Dermis blood vessel endothelial cell (primary cell): ENCODE measurements around the gene ZNF385D. TPM values are rescaled to one million over a fixed set of nuclear protein-coding genes. Genes with fewer than 3 reads are reported as not detected.

Experiments used
- DNase-seq: peaks from one replicate; pipeline ENCODE4 v3.0.0; 2010
- total RNA-seq: library from RNA; depleted of rRNA; stranded (reverse); fragments of >200 nt; gene quantifications from 2 replicates; pipeline ENCODE4 v1.2.3, GENCODE V29; 2014

ZNF385D gene
- total RNA-seq, 1 donor from 2014 or later: 4.4 TPM

DNA sequence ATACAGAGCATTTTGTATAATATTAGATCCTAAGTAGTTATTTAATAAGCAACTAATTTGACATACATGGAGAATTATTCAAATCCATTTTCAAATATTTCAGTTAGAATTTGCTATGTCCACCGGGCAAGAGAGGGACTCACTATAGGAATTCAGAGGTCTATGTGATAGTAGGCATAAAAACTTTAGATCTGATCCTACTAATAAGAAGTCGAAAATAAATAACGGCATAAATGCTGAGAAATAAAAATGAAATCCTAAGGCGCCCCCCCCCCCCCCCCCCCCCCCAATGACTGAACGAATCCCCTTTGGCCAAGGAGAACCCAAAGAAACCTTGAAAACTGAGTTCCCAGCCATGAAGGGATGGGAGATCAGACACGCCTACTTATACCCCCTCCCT is 80.6 kb downstream of the ZNF385D start:
- DNase-seq: no peak

DNA sequence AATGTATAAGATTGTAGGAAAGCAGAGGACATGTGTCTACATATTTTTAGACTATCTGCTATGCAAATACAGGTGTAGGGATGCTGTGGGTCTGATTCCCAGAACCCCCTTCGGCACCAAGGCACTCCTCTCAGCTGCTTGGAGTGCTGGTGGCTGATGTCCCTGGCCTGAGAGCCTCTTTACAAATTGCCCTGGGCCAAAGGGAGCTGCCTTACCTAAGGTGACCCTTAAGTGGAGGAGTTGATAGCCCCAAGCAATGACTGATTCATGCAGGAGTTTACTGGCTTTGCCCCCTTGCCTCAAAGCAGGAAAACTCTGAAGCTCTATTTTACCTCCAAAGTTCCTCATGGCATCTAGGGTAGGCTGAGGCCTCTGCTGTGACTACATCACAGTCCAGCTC is 83.0 kb downstream of the ZNF385D start:
- DNase-seq: no peak

DNA sequence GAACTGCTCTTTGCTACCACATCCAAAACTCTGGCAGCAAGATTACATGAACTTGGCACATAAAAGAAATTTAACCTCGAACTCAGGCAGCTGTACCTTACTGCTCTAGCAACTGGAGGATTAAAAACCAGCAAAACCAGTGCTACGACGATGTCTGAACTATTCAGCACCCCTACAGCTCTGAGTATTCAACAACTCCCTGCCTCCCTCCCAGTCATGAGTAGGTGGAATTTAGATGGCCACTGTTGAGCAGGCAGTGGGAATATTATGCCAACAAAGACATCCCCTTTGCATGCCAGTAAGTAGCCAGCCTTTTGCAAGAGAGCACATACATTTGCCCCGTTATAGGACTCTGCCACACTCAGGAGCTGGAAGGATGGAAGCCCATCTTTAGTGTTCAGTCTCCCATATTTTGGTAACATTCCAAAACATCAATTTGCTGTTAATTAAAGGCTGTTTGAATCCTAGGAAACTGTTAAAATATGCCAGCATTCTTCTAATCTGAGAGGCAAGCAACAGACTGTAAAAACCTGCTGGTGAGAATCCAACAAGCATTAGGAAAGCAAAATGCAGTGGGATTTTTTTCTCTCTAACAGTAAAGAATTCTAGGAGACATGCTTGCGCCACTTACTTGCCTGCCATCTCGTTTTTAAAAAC is 85.4 kb downstream of the ZNF385D start:
- DNase-seq: no peak

DNA sequence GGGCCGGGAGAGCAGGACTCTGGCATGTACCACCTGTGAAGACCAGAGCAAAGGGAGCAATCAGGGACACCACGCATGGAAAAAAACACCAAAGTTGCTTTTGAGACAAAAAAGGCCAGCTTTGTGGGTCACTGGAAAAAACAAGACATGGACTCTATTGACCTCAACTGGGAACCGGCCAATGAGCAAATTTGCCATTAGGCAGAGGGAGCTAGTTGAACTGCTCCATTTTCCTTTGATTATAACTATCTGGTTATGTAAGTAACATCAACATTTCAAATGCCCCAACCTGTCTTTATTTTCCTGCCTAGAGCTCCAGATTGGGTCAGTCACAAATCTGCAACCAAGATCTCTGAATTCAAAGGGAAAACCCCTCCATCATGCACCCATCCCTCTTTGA is 86.0 kb downstream of the ZNF385D start:
- no peak for DNase-seq

DNA sequence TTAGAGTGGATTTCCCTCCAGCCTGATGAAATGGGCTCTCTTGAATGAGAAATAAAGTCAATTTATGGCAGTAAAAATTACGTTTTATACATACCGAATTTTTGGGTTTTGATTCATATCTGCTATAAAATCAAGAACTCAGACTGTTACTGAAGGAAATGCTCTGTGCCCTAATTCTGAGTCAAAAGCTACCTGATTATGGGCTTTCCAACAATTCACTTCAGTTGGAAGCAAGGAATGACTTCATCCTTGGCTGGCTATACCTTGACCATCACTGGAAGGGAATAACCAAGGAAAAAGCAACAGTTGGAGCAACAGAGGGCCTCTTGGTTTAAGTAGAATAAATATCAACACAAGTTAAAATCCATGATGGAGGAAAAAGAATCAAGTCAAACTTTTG is 88.6 kb downstream of the ZNF385D start:
- DNase-seq: no peak

DNA sequence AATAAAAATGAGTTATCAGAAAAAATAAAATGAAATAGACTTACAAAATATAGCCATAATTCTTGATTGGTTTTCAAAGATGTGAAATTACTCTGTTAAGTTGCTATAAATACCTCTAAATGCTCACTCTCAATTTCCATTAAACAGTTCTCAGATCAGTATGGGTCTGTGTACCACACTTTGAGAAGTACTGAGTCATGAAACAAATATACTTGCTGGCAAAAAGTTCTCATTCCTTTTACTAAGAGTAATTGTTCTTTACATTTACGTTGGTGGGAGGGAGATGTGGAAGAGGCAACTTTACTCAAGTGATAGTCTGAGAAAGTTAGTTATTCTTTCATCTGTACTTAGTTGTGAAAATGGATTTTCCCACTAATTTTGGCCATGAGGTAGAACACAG is 96.3 kb downstream of the ZNF385D start:
- no peak for DNase-seq

DNA sequence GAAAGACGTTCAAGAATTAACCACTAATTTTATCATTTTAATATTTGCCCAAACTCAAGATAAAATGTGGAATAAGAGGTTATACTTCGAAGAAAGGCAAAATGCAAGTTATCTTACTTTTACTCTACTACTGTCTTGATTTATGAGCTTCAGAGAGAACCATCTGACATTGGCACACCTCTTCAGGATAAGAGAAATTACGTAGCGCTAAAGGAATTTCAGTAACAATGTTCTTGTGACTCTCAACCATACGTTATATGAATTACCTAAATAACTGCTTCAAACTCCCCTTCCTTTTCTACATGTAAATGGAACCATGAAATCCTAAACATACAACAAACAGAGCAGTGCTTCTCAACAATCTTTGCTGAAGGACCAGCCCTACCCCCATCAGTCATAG is 96.8 kb downstream of the ZNF385D start:
- DNase-seq: no peak

DNA sequence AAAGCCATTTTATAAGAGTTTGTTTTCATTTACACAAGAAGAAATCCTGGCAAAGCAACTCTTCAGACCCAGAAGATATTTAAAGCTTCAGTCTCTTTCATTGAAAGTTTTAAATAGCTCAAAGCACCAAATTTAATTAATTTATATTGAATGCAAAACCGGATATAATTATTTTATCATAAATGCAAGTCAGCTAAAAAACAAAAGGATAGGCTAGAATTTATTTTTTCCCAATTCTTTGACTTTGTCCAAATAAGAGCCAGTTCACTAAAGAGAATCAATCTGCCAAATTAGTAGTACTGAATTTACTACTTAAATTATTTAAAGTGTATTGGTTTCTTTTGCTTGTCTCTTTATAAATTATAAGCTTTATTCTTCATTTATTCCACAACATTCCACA is 101.5 kb downstream of the ZNF385D start:
- no peak for DNase-seq

DNA sequence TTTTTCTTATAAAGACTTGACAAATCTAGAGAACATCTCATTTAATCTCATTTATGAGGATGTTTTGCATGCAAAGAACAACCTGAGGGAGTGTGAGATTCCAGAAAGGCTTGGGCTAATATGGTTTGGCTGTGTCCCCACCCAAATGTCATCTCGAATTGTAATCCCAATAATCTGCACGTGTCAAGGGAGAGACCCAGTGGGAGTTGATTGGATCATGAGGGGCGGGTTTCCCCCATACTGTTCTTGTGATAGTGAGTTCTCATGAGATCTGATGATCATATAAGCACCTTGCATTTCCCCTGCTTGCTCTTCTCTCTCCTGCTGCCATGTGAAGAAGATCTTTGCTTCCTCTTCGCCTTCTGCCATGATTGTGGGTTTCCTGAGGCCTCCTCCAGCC is 103.0 kb downstream of the ZNF385D start:
- DNase-seq: no peak

DNA sequence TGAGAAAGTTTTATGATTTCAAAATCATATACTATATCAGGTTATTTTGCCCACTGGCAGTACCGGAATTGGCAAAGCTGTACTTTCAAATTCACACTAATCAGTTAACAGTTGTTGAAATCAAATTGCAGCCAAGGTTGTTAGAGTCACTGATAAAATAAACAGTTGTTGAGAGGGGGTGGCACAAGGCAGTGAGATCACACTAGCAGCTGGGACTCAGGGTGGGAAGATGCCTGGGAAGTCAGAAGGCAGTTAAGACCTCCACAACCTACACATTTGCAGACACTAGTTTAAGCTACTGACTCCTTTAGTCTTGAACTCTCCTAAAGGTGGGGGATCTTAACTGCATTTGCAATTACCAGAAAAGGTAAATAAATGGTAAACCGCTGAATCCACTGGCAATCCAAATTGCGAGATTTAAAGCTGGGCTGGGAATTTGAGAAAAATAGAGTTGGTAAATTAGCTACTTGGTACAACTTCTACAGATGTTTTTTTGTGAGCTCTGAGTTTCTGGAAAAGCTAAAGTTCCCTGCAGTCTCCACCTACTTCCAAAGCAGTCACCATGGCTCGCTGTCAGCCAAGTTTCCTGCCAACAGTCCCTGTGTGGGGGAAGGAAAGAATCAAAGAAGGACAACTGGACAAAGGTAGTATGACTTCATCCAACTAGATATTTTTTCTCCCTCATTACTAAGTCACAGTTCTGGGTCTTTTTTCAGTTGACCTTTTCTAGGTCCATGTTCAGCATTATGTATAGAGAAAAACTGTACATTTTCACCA is 105.7 kb downstream of the ZNF385D start:
- DNase-seq: peak; percentile 20

DNA sequence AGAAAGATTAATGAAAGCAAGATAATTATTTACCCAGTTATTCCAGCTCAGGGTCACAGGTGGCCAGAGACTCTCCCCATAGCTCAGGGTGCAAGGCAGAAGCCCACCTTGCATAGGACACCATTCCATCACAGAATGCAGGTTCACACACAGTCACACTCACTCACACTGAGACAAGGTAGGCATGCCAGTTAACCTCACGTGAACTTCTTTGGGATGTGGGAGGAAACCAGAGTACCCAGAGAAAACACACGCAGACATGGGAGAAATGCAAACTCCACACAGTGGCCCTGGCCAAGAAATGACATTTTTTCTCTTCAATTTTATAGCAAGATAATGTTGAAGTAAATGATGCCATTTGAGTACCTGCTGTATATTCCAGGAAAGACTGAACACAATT is 106.7 kb downstream of the ZNF385D start:
- DNase-seq: no peak

DNA sequence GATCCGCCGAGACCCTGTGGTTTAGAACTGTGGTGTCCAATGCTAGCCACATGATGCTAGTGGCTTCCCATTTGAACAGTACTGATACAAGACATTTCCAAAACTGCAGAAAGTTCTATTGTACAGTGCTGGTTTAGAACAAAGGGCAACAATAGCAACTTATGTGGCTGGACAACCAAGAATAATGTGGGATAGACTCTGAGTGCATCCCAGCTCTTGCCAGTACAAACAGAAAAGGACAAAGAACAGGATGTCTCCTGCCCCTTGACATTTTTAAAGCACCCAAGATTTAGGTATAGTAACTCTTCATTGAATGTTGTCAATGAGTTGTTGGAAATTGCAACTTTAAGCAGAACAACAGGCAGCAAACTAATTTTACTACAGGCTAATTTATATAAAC is 107.3 kb downstream of the ZNF385D start:
- DNase-seq: no peak

DNA sequence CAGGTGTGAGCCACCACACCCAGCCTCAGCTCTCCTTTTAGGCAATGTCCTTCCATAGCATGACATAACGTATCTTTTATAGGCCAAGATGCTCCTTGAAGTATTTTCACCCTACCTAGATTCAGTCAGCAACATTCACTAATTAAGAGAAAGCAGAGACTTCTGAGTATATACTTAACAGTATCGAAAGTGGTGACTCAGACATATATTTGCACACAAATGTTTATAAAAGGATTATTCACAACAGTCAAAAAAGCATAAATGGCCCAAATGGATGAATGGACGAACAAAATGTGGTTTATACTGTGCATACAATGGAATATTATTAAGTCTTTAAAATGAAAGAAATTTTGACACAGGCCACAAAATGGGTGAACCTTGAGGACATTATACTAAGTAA is 108.6 kb downstream of the ZNF385D start:
- no peak for DNase-seq

DNA sequence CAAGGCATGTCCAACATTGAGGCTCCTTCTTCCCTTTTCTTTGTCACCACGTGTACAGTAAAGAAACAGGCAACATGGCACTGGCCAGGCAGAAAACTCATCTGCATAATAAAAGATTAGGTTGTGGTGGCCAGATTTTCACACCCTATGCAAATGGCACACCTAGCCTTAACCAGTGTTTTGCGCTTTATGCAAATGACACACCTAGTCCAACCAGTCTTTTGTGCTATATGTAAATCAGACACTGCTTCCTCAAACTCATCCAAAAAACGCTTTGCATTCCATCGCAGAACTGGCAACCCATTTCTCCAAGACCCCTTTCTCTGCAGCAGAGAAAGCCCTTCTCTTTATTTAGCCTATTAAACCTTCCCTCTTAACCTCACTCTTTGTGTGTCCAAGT is 109.1 kb downstream of the ZNF385D start:
- DNase-seq: no peak

DNA sequence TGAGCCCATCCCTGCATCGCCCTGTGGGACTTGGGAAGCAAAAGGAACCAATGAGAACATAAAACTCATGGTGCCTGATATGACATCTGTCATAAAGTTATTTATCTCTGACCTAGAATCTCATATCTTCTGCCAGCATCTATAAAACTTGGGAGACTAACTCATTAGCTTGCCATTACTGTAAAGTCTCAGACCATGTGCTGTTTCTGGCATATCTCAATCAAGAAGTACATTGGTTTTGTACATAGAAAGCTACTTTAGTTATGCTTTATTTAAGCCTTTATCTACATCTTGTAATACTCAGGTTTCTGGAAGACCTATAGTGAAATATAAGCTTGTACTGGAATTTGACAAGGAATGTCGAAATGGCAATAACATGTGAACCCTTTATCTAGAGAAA is 112.5 kb downstream of the ZNF385D start:
- no peak for DNase-seq

DNA sequence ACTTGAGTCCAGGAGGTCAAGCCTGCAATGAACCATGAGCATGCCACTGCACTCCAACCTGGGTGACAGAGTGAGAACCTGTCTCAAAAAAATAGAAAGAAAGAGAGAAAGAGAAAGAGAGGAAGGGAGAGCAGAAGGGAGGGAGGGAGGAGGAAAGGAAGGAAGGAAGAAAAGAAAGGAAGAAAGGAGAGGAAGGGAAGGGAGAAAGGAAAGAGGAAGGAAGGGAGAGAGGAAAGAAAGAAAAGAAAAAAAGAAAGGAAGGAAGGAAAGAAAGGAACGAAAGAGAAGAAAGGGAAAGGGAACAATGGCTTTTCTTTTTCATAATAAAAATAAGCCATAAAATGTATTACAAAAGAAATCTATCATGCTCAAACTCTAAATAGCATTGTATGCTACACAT is 116.9 kb downstream of the ZNF385D start:
- no peak for DNase-seq

DNA sequence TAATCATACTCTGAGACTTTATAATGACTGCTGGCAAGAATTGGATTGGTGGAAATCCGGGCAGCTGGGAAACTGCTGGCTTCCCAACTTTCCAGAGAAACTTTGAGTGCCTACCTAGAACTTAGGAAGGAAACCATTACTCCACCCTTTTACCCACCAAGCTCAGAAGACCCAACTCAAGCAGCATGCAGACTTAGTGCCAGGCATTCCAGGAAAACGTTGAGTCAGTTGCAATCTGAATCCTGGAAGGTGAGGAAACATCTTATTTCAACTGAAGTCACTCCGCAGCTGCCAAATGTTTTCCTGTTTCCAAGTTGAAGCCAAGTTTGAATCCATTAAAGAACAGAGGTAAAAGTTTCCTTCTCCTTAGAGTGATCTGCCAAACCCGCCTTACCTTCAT is 126.5 kb downstream of the ZNF385D start:
- peak; percentile 50 for DNase-seq

DNA sequence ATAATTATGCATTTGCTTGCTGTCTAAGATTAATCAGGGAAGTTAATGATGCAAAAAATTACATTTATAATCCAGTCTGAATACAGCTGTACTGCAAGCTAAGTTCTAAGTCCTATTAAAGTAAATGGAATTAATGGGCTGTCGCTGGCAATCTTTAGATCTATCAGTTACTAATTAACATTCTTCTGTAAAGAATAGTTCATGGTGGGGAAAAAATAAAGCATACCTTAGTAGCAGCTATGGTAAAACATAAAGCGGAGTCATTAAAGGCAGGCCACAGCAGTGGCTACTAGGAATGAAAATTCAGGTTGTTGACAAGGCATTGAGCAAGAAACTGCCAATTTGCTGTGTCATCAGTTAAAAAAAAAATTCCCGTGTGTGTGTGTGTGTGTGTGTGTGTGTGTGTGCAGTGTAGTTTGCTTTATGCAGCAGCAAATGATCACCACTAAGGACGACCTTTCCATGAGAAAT is 129.8 kb downstream of the ZNF385D start:
- no peak for DNase-seq

DNA sequence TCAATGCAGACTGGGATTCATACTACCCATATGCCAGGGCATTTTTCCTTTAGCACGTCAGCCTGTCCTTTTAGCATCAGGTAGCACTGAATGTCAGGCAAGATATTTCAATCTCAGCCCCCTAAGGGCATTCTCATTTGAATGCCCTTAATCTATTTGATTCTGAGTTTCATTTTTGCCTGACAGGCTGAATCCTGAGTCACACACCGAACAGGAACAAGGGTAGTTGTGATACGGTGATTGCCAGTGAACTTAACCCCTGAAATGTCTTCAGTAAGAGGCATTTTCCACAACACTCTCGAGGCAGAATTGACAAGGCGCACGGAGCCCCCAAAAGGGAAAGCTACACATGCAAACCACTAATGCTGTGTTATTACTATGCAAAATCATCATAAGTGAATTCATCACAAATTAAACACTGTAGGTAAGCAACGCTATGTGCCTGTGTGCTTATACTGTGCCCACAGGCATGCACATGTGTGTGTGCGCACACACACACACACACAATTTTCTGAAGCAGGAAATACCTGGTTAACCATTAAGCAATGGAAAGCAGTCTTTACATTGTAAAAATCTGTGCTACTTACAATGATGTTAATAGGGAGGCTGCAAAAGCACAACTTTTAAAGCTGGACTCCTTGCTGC is 130.4 kb downstream of the ZNF385D start:
- DNase-seq: peak; percentile 15

DNA sequence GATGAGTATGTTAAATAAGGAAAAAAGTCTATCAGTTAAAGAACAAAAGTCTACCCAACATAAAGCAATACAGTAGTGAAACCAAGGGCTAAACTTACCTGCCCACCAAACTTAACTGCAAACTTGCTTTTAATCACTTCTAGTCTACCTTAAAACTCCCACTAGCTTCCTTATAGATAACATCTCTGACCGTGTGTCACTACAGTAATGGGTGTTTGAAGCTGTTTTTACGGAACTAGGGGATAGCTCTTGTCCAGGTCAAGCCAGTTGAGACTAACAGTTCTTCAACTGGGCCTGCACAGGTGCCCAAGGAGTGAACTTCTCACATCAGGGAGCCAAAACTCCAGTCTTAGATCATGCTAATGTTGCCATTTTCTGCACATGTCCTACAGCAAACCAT is 132.3 kb downstream of the ZNF385D start:
- DNase-seq: no peak

DNA sequence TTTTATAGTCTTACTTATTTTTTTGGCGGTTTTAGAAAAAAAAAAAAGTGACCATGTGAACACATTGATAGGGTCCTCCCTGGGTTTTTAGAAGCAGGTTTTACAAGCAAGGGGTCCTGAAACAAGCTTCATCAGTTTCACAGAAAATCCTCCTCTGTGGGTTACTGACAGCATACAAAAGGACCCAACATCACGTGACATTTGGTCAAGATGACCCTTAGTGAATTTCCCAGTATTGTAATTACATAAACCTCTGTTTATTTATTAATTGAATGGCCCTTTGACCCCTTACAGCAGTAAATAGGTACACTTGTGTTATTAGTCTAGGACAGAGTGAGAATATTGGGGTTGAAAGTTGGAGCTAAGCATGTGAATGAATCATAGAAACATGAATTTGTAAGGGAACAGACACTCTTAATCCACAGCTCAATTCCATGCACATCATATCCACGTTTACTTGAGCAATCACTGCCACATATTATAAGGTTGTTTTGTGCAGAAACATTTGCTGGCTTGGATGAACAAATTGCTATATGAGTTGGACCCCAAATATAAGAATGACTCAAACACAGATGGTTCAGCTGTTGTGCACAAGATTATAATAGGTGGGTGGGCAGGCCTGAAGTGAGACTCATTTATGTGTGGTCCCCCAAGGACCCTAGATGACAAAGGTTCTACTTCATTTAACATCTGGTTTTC is 137.5 kb downstream of the ZNF385D start:
- DNase-seq: no peak

DNA sequence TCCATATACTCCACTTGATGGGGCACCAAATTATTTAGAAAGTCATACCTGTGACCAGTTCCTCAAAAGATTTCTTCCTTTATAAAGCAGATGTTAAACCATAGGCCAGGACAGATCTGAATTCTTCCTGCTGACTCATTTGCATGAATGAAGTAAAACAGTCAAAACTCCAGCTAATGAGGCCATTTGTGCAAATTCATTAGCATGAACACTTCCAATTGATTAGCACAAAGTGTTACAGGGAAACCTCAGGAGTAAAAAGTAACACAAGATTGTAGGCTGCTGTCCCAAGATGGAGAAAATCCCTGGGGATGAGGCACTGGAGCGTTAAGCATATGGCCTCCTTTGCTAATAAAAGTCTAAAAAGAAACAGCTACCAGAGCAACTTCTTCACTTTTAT is 149.8 kb downstream of the ZNF385D start:
- DNase-seq: no peak

DNA sequence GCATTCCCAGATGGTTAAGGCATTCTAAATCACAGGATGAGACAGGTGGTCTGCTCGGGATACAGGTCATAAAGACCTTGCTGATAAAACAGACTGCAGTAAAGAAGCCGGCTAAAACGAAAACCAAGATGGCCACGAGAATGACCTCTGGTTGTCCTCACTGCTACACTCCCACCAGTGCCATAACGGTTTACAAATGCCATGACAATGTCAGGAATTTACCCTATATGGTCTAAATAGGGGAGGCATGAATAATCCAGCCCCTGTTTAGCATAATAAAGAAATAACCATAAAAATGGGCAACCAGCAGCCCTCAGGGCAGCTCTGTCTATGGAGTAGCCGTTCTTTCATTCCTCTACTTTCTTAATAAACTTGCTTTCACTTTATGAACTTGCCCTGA is 151.1 kb downstream of the ZNF385D start:
- no peak for DNase-seq
